ENCODE data around the gene C5orf15.
"Not testable (repeated sequence)": the region's sequence is repeated elsewhere in the genome, so short reads cannot be mapped to it uniquely, and the experiment has no call there.

C5orf15 gene

DNA sequence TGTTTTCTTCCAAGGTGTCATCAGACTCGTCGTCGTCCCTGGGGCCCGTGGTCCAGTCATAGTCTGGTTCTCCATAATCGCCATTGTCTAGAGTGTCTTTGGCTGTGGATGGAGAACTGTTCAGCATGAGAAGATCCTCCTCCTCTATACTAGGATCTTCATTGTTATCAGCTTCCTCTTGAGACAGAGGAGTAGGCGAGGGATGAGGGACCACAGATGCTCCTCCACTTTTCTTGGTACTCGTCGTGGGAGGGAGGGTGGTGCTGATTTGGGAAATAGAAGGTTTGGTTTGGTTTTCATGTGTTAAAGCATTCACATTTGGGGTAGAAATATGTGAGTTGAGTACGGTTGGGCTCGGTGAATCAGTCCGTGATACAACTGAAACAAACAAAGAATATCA, 8.8 kb downstream of the C5orf15 start:
- peak overlapping the region; percentile 82 for H3K27ac Mint-ChIP-seq
- peaks cover 68% of the 10 kb centered on the region for H3K36me3 Mint-ChIP-seq (ENCODE audit: low read depth)
- DNase-seq, result no peak
- peaks cover 55% of the 10 kb centered on the region for H3K4me1 Mint-ChIP-seq (ENCODE audit: low read depth)
- H3K9me3 Mint-ChIP-seq, result no peaks in the 10 kb centered on the region
- peak overlapping the region; percentile 13 for H3K4me3 Mint-ChIP-seq
- H3K27me3 Mint-ChIP-seq, result no peaks in the 10 kb centered on the region

DNA sequence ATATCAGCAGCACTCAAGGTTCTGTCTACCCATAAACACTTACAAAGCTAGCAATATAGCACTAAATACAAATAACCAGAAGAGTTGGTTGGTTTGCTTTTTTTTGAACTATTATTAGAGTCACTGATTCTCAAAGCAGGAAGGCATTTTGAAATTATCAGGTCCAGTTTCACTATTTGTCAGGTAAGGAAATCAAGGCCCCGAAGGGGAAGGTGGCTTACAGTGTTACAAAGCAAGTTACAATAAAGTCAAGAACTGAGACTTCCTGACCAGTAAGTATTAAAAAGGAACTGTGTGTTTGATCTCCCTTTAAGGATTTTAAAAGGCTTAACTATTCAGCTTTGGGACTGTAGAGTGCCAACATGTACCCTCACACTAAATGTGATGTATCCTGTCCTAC, 10.8 kb downstream of the C5orf15 start:
- H3K4me3 Mint-ChIP-seq, result no peak overlapping the region
- H3K36me3 Mint-ChIP-seq (ENCODE audit: low read depth), result peaks cover 65% of the 10 kb centered on the region
- no peaks in the 10 kb centered on the region for H3K9me3 Mint-ChIP-seq
- peaks cover 37% of the 10 kb centered on the region for H3K4me1 Mint-ChIP-seq (ENCODE audit: low read depth)
- DNase-seq, result no peak
- peak overlapping the region; percentile 67 for H3K27ac Mint-ChIP-seq
- H3K27me3 Mint-ChIP-seq, result no peaks in the 10 kb centered on the region

DNA sequence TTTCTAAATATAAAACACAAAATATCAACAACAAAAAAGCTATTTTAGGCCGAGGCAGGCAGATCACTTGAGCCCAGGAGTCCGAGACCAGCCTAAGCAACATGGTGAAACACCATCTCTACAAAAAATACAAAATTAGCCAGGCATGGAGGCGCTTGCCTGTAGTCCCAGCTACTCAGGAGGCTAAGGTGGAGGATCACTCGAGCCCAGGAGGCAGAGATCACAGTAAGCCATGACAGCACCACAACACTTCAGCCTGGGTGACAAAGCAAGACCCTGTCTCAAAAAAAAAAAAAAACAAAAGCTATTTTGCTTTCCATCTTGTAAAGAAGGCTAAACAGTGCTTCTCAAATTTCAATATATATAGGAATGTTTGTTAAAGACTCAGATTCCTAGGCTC, 11.3 kb downstream of the C5orf15 start:
- H3K9me3 Mint-ChIP-seq, result no peaks in the 10 kb centered on the region
- H3K36me3 Mint-ChIP-seq (ENCODE audit: low read depth), result peaks cover 65% of the 10 kb centered on the region
- H3K27me3 Mint-ChIP-seq, result no peaks in the 10 kb centered on the region
- no peak for DNase-seq
- H3K4me1 Mint-ChIP-seq (ENCODE audit: low read depth), result peaks cover 32% of the 10 kb centered on the region
- no peak overlapping the region for H3K4me3 Mint-ChIP-seq
- peak overlapping the region; percentile 67 for H3K27ac Mint-ChIP-seq

DNA sequence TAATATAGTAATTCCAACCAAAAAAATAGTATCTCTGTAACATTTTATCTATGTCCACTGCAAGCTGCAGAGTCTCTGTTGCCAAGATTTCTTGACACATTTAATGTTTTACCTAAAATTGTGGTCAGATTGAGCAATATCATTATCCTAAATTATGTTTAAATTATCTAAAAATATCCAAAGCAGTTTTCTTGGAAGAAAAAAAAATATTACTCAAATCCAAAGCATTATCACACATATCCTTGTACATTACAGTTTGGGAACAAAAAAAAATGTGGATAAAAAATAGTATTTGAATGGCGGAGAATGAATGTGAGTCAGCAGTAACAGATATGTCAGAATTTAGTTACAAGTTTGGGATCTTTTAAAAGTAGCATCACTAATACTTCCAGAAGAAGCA, 12.2 kb downstream of the C5orf15 start:
- H3K9me3 Mint-ChIP-seq, H3K4me3 Mint-ChIP-seq, H3K27me3 Mint-ChIP-seq, H3K27ac Mint-ChIP-seq, DNase-seq: not testable (repeated sequence)
- H3K4me1 Mint-ChIP-seq (ENCODE audit: low read depth), result peaks cover 29% of the 10 kb centered on the region
- H3K36me3 Mint-ChIP-seq (ENCODE audit: low read depth), result peaks cover 65% of the 10 kb centered on the region

DNA sequence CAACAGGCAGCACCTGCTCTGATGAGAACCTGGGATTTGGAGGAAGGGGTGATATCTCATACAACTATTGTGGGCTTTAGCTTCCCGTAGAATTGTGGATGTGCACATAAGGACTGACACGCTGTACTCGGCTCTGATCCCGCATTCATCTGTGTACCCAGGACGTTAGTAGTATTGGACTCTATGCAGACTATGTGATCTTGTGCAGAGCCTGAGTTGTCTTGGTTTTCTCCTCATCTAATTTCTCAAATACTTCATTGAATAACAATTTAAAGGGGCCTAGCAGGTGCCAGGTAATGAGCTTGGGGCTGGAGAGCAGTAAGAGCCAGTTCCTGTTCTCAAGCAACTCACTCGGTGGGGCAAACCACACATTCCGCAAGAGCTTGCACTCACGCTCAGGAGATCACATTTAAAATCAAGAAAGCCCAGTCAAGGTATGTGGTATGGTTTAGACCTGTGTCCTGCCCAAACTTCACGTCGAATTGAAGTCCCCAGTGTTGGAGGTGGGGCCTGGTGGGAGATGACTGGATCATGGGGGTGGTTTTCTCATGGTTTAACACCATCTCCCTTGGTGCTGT, 14.8 kb downstream of the C5orf15 start:
- Mint-ChIP-seq H3K27ac (peak overlapping the region; percentile 59), H3K27me3 (no peaks in the 10 kb centered on the region), H3K36me3 (ENCODE audit: low read depth) (peaks cover 48% of the 10 kb centered on the region), H3K4me3 (no peak overlapping the region), H3K4me1 (ENCODE audit: low read depth) (peaks cover 13% of the 10 kb centered on the region), H3K9me3 (no peaks in the 10 kb centered on the region)
- DNase-seq, result no peak

DNA sequence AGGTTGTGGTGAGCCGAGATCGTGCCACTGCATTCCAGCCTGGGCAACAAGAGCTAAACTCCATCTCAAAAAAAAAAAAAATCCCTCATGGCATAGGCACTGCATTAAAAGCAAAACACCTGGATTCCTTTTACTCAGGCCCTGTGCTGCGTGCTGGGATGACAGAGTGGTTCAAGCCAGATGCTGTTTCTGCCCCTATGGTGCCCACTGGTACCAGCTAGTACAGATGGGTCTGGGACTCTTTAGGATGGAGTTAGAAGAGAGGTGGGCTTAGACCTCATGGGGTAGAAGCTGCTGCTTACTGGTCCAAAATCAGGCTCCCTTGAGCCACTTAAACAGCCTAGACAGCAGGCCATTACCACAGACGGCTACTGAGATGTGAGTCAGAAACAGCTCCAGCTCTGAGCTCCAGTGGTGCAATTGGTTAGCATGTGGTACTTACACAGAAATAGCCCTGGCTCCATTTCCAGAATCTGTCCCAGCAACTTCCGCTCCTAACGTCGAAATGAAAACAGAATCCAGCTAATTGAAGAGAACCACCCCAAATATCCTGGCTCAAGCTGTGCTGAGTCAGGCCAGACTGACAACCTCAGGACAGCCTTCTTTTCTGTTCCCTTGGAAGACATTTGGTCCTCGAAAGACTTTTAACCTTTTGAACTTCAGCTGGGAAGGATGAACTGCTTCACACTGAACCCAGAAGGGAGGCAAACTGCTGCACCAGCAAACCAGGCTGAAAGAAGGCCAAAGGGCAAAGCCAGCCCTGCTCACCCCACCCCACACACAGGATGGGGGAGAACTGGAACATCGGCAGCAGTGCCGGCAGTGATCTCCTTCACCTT, 15.5 kb downstream of the C5orf15 start:
- Mint-ChIP-seq H3K4me3 (no peak overlapping the region), H3K36me3 (ENCODE audit: low read depth) (peaks cover 44% of the 10 kb centered on the region), H3K4me1 (ENCODE audit: low read depth) (peaks cover 13% of the 10 kb centered on the region), H3K9me3 (no peaks in the 10 kb centered on the region), H3K27ac (peak overlapping the region; percentile 48), H3K27me3 (no peaks in the 10 kb centered on the region)
- no peak for DNase-seq

DNA sequence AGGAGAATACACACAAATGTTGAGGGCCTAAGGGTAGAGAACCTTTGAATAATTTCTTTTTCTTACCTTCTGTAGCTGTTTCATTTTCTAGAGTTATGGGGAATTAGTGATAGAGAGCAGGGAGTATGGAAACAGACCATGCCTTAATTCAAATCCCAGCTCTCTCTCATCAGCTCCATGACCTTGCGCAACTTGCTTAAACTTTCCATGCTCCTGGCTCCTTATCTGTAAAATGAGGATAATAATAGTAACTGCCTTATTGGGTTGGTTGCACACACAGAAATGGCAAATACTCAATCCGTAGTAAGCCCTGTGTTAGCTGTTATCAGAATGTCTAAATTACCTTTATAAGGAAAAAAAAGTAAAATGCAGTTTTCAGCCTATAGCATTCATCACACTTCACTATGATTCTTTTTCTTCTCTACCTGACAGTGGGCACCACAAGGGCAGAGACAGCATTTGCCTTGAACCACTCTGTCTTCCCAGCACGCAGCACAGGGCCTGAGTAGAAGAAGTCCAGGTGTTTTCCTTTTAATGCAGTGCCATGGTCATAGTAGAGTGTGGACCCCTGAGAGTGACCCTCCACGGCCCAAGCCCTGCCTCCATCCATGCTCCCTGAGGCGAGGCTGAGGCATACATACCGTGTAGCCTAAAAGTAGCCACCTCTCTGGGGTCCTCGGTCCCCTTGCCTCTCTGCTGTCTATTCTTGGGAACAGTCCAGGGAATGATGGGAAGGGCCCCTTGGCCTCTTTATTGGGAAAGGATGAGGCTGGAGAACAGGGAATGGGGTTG, 17.4 kb downstream of the C5orf15 start:
- Mint-ChIP-seq H3K9me3 (no peaks in the 10 kb centered on the region), H3K27me3 (no peaks in the 10 kb centered on the region), H3K27ac (no peak overlapping the region), H3K4me3 (no peak overlapping the region), H3K36me3 (ENCODE audit: low read depth) (peaks cover 24% of the 10 kb centered on the region), H3K4me1 (ENCODE audit: low read depth) (peaks cover 3% of the 10 kb centered on the region)
- DNase-seq, result no peak

DNA sequence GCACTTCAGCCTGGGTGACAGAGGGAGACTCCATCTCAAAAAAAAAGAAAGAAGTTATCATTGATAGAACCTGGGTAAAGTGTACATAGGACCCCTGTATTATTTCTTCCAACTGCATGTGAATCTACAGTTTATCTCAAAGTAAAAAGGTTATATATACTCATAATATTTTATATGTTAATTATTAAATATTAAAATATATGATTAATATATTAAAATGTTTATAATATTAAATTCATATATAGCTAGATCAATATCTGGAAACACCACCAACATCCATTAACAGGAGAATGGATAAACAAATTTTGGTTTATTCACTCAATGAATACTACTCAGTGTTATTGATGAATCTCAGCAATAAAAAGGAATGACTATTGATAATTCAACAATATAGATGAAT, 19.7 kb downstream of the C5orf15 start:
- DNase-seq, result no peak
- Mint-ChIP-seq H3K4me3 (no peak overlapping the region), H3K36me3 (ENCODE audit: low read depth) (peaks cover 6% of the 10 kb centered on the region), H3K27ac (no peak overlapping the region), H3K9me3 (no peaks in the 10 kb centered on the region), H3K4me1 (ENCODE audit: low read depth) (peaks cover 3% of the 10 kb centered on the region), H3K27me3 (peaks cover 3% of the 10 kb centered on the region)

DNA sequence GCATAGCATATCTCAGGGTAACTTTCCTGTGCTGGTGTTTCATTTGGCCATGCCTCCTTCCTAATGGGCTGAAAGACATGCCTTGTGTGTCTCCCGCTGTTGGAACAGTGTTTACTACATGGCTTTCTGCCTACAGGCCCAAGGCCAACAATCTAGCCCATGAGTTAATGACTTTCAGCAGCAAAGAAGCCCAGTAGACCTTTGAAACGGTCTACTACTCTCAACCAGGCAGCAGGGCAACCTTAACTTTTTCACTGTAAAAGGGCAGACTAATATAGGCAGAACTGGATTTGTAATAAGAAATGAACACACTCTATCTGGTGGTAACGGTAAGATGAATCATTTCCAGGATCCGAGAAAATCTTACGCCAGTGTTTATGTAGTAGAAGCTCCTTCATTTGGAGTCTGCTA, 21.0 kb downstream of the C5orf15 start:
- Mint-ChIP-seq H3K9me3 (no peaks in the 10 kb centered on the region), H3K4me1 (ENCODE audit: low read depth) (peaks cover 3% of the 10 kb centered on the region), H3K27me3 (peaks cover 3% of the 10 kb centered on the region), H3K36me3 (ENCODE audit: low read depth) (no peaks in the 10 kb centered on the region), H3K4me3 (no peak overlapping the region), H3K27ac (no peak overlapping the region)
- DNase-seq, result no peak

DNA sequence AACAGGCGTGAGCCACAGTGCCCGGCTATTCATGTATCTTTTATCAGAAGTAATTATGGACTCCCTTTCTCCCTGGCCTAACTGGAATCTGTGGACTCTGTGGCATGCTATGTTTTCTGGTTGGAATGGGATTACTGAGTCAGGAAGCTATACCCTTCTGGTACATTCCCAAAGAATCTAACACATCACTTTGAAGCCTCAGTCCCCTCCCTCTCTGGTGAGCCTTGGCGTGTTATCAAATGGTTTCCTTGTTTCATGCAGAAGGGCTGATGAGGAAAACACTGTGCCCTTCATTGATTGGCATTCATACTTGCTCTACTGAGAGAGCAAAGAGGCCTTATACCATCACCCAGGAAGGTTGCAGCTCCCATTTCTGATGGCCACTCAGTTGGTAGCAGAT, 22.9 kb downstream of the C5orf15 start:
- H3K27me3 Mint-ChIP-seq, result peaks cover 3% of the 10 kb centered on the region
- no peaks in the 10 kb centered on the region for H3K9me3 Mint-ChIP-seq
- no peak overlapping the region for H3K27ac Mint-ChIP-seq
- H3K36me3 Mint-ChIP-seq (ENCODE audit: low read depth), result no peaks in the 10 kb centered on the region
- H3K4me1 Mint-ChIP-seq (ENCODE audit: low read depth), result peaks cover 3% of the 10 kb centered on the region
- no peak for DNase-seq
- H3K4me3 Mint-ChIP-seq, result no peak overlapping the region

DNA sequence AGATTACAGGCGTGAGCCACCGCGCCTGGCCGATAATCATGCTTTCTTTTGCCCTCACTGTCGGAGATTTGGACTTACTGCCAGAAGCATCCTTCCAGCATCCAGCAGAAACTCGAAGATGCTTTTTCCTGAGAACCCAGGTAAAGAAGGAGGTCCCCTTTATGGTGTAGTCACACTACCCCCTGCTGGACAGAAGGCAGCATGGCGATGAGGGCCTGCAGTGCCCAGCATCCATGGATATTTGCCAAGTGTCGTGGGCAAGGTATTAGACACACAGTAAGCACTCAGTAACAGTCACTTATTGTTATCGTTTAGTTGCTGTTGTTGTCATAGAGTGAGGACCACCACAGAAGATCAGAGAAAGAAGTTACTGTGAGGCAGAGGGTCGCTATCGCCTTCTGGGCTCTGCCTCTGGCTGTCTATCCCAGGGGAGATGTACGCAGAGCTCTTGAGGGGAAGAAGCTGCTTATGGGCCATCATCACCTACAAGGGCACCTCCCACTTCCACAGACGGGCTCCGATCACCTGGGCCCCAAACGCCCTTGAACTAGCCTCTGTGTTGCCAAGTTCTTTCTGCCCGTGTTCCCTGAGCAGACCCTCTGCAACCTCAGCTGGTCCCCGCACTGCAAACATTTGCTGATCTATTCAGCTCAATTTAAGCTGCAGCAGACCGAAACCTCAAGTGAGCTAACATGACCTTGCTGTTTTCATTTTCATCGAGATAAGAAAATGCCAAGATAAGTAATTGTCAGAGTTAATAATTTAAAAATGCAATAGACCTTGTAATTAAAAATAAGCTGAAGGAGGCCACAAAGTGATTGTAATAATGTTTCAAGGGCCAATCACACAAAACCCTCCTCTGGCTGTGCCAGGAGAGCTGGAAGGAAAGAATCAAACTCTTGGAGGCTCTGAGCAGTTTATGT, 23.9 kb downstream of the C5orf15 start:
- Mint-ChIP-seq H3K27ac (no peak overlapping the region), H3K9me3 (no peaks in the 10 kb centered on the region), H3K4me3 (no peak overlapping the region), H3K4me1 (ENCODE audit: low read depth) (peaks cover 3% of the 10 kb centered on the region), H3K27me3 (peaks cover 3% of the 10 kb centered on the region), H3K36me3 (ENCODE audit: low read depth) (no peaks in the 10 kb centered on the region)
- peak; percentile 67 for DNase-seq

DNA sequence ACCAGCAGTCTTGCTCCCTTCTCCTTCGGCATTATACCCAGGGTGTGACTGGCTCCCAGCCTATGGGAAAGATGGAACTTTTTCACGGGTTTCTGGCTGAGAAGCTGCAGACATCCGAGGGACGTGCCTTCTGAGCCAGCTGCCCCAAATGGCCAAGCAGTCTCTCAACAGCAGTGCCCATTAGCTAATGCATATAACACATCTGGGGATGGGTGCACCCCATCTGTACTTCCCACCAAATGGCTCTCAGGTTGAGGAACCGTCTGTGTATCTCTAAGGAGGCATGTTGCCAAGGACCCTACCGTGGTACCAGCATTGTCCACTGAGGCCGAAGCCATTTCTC, 25.0 kb downstream of the C5orf15 start:
- H3K36me3 Mint-ChIP-seq (ENCODE audit: low read depth), result no peaks in the 10 kb centered on the region
- no peak overlapping the region for H3K27ac Mint-ChIP-seq
- no peak for DNase-seq
- no peaks in the 10 kb centered on the region for H3K9me3 Mint-ChIP-seq
- H3K27me3 Mint-ChIP-seq, result peaks cover 3% of the 10 kb centered on the region
- H3K4me1 Mint-ChIP-seq (ENCODE audit: low read depth), result peaks cover 11% of the 10 kb centered on the region
- H3K4me3 Mint-ChIP-seq, result no peak overlapping the region

DNA sequence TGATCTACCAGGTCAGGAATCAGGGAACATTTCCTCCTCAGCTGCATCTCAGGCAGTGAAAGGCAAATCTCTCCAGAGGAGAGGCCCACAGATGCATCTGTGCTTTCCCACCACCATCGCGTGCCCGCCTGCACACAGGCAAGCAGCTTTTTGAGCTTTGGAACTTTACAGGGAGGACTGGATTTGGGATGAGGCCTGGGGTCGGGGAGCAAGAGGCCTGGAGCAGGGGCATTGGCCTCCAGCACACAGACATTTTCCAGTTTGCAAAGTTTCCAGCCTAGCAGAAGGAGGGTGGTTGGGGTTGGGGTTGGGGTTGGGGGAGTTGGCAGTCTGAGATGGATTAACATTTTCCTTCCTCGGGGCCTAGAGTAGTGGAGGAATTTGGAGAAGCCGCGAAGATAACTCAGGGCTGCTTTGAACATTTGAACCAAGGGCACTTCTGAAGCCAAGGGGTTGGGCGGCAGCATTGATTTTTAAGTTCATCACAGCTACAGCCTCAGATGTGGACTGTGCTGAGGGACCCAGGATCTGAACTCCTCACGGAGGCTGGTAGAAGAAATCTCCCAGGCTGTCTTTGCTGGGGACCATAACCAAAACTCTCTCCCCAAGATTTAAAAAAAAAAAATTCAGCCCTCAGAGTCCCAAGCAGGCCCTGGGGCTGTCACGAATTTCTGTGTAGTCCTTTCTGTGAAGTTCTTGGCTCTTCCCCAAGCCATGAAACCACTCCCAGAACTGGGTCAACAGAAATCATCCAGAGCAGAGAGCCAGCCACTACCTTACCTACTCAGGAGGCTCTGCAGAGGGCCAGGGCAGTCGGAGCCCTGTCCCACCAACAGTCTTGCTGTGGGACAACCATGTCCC, 25.6 kb downstream of the C5orf15 start:
- Mint-ChIP-seq H3K27me3 (peaks cover 3% of the 10 kb centered on the region), H3K27ac (no peak overlapping the region), H3K4me3 (no peak overlapping the region), H3K4me1 (ENCODE audit: low read depth) (peaks cover 11% of the 10 kb centered on the region), H3K36me3 (ENCODE audit: low read depth) (no peaks in the 10 kb centered on the region), H3K9me3 (no peaks in the 10 kb centered on the region)
- no peak for DNase-seq

Data from activated T-cell treated with anti-CD3 and anti-CD28 coated beads, Interleukin-2, amount 50 U/mL, for 24 hours (primary cell).